DND-41 (cell line): Measurements from ENCODE around the gene MAOB.

Experiments used
- ATAC-seq: fragments of 200-7000 bp; cut with Tn5 transposase; 3 replicates; pipeline ENCODE4 v1.9.1; 2021; ENCODE audit warnings: low read depth; ENCODE audit not compliant: insufficient read depth
- DNase-seq: peaks from one replicate; pipeline ENCODE4 v3.0.0-alpha.2; 2020
- H2AFZ ChIP-seq: 2 replicates; pipeline ENCODE4 v1.6.0; 2012; ENCODE audit warnings: low read depth, low read length
- H3K27ac ChIP-seq: 2 replicates; pipeline ENCODE4 v1.5.1; 2012; ENCODE audit warnings: low read length, inconsistent platforms
- H3K27me3 ChIP-seq: fragments of 200-600 bp; sonication (generic); 2 replicates; pipeline ENCODE4 v1.6.0; 2012; ENCODE audit warnings: low read length, mild to moderate bottlenecking, inconsistent platforms; ENCODE audit not compliant: insufficient read depth, poor library complexity
- H3K36me3 ChIP-seq: 2 replicates; pipeline ENCODE4 v1.5.1; 2012; ENCODE audit warnings: low read length, inconsistent platforms; ENCODE audit not compliant: insufficient read depth
- H3K4me1 ChIP-seq: 2 replicates; pipeline ENCODE4 v1.5.1; 2012; ENCODE audit warnings: mild to moderate bottlenecking, low read length; ENCODE audit not compliant: insufficient read depth
- H3K4me2 ChIP-seq: 2 replicates; pipeline ENCODE4 v1.6.0; 2012; ENCODE audit warnings: mild to moderate bottlenecking, moderate library complexity, low read length, inconsistent platforms; ENCODE audit not compliant: insufficient read depth
- H3K4me3 ChIP-seq, 2 experiments: fragments of 200-600 bp in 1 of 2; shearing (Covaris generic) in 1 of 2; 2 replicates each; pipeline ENCODE4 v1.5.1; 2012 to 2016; ENCODE audit warnings: inconsistent platforms in 2 of 2, low read length in 2 of 2, mild to moderate bottlenecking in 2 of 2, low read depth in 1 of 2, moderate library complexity in 1 of 2
- H3K79me2 ChIP-seq: 2 replicates; pipeline ENCODE4 v1.6.0; 2012; ENCODE audit warnings: low read length, inconsistent platforms; ENCODE audit not compliant: insufficient read depth
- H3K9ac ChIP-seq: 2 replicates; pipeline ENCODE4 v1.6.0; 2012; ENCODE audit warnings: low read depth, mild to moderate bottlenecking, inconsistent platforms, low read length, moderate library complexity
- H3K9me3 ChIP-seq: 2 replicates; pipeline ENCODE4 v1.5.1; 2012; ENCODE audit warnings: low read length, moderate library complexity, mild to moderate bottlenecking, inconsistent platforms; ENCODE audit not compliant: insufficient read depth, severe bottlenecking
- H4K20me1 ChIP-seq: 2 replicates; pipeline ENCODE4 v1.6.0; 2012; ENCODE audit warnings: low read length; ENCODE audit not compliant: insufficient read depth
- CTCF ChIP-seq: IDR thresholded peaks from 2 replicates; pipeline ENCODE4 v1.5.1; 2012; ENCODE audit warnings: borderline replicate concordance, low read length, moderate library complexity, mild to moderate bottlenecking; ENCODE audit not compliant: poor library complexity, severe bottlenecking; ENCODE audit errors: extremely low read depth
- EZH2 ChIP-seq: IDR thresholded peaks from 3 replicates; pipeline ENCODE4 v1.6.1; 2012; ENCODE audit warnings: borderline replicate concordance, low read depth, mild to moderate bottlenecking, moderate library complexity, low read length, inconsistent platforms; ENCODE audit not compliant: severe bottlenecking

MAOB gene

DNA sequence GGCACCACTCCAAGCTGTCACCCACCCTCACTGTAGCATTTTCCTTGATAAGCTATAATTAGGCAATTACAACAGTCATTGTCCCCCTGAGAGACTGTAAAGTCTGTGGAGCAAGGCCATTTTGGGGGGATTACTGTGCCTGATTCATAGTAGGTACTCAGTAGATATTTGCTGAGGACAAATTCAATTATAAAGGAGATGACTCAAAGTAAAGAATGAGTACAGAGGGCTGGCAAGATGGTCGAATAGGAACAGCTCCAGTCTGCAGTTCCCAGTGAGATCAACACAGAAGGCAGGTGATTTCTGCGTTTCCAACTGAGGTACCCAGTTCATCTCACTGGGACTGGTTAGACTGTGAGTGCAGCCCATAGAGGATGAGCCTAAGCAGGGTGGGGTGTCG, 42.0 kb downstream of the MAOB start:
- H3K79me2 ChIP-seq, result no peaks in the 10 kb centered on the region
- no peaks in the 10 kb centered on the region for H4K20me1 ChIP-seq
- H3K4me1 ChIP-seq, result no peaks in the 10 kb centered on the region
- H3K4me3 ChIP-seq, result no peak overlapping the region
- no peak for ATAC-seq
- DNase-seq, result no peak
- no peaks in the 10 kb centered on the region for H3K36me3 ChIP-seq
- TF ChIP-seq EZH2 (no peak), CTCF (no peak)
- H3K4me2 ChIP-seq, result no peak overlapping the region
- H2AFZ ChIP-seq, result no peak overlapping the region
- H3K27ac ChIP-seq, result no peak overlapping the region
- H3K9ac ChIP-seq, result no peak overlapping the region
- no peaks in the 10 kb centered on the region for H3K9me3 ChIP-seq
- no peaks in the 10 kb centered on the region for H3K27me3 ChIP-seq

GRCh38 chrX:43836435-43837184, 45.6 kb downstream of the MAOB start:
- no peaks in the 10 kb centered on the region for H3K4me1 ChIP-seq
- no peak overlapping the region for H3K4me3 ChIP-seq
- ATAC-seq, result no peak
- no peaks in the 10 kb centered on the region for H3K9me3 ChIP-seq
- TF ChIP-seq CTCF, result peak; percentile 64
- TF ChIP-seq EZH2, result no peak
- no peak overlapping the region for H2AFZ ChIP-seq
- H4K20me1 ChIP-seq, result no peaks in the 10 kb centered on the region
- no peak for DNase-seq
- no peaks in the 10 kb centered on the region for H3K79me2 ChIP-seq
- no peak overlapping the region for H3K27ac ChIP-seq
- no peak overlapping the region for H3K9ac ChIP-seq
- H3K36me3 ChIP-seq, result no peaks in the 10 kb centered on the region
- H3K27me3 ChIP-seq, result no peaks in the 10 kb centered on the region
- H3K4me2 ChIP-seq, result no peak overlapping the region

- DNase-seq (no peak), ATAC-seq (0 out of 3 replicates have a peak, but pooled peaks have one; percentile 31)
- TF ChIP-seq EZH2 (no peak), CTCF (no peak)
These were observed 46.7 kb downstream of the MAOB start for GRCh38 chrX:43835559-43835958.

More at GRCh38 chrX:43835559-43835958, 46.7 kb downstream of the MAOB start:
- Histone ChIP-seq H3K36me3 (no peaks in the 10 kb centered on the region), H2AFZ (no peak overlapping the region), H3K4me1 (no peaks in the 10 kb centered on the region), H3K4me2 (no peak overlapping the region), H3K27ac (no peak overlapping the region), H3K9ac (no peak overlapping the region), H3K79me2 (no peaks in the 10 kb centered on the region), H3K9me3 (no peaks in the 10 kb centered on the region), H4K20me1 (no peaks in the 10 kb centered on the region), H3K4me3 (no peak overlapping the region), H3K27me3 (no peaks in the 10 kb centered on the region)
